Measurements from ENCODE around the gene RNF34.

RNF34 gene

GRCh38 chr12:121440768-121441167, 40.9 kb downstream of the RNF34 start:
- no peak for DNase-seq (ENCODE audit: low spot score)

GRCh38 chr12:121441555-121441954, 41.6 kb downstream of the RNF34 start:
- no peak for DNase-seq (ENCODE audit: low spot score)

GRCh38 chr12:121442028-121442948, 42.4 kb downstream of the RNF34 start:
- DNase-seq (ENCODE audit: low spot score), result no peak

GRCh38 chr12:121443193-121443870, 43.4 kb downstream of the RNF34 start:
- peak; percentile 79 for DNase-seq (ENCODE audit: low spot score)

GRCh38 chr12:121443911-121444841, 44.3 kb downstream of the RNF34 start:
- no peak for DNase-seq (ENCODE audit: low spot score)

- DNase-seq (ENCODE audit: low spot score), result peak; percentile 58
These were observed 44.9 kb downstream of the RNF34 start for GRCh38 chr12:121444842-121445202.

- DNase-seq (ENCODE audit: low spot score), result no peak
These were observed 46.8 kb downstream of the RNF34 start for GRCh38 chr12:121446750-121447149.

GRCh38 chr12:121448771-121449315, 48.9 kb downstream of the RNF34 start:
- no peak for DNase-seq (ENCODE audit: low spot score)

- DNase-seq (ENCODE audit: low spot score), result no peak
These were observed 52.0 kb downstream of the RNF34 start for GRCh38 chr12:121451961-121452339.

- DNase-seq (ENCODE audit: low spot score), result no peak
These were observed 52.5 kb downstream of the RNF34 start for GRCh38 chr12:121452340-121452984.

GRCh38 chr12:121452985-121453360, 53.1 kb downstream of the RNF34 start:
- DNase-seq (ENCODE audit: low spot score), result no peak

GRCh38 chr12:121453629-121454028, 53.7 kb downstream of the RNF34 start:
- no peak for DNase-seq (ENCODE audit: low spot score)

GRCh38 chr12:121454921-121455320, 55.0 kb downstream of the RNF34 start:
- DNase-seq (ENCODE audit: low spot score), result no peak

GRCh38 chr12:121455766-121456420, 56.0 kb downstream of the RNF34 start:
- DNase-seq (ENCODE audit: low spot score), result no peak

GRCh38 chr12:121456551-121456950, 56.6 kb downstream of the RNF34 start:
- DNase-seq (ENCODE audit: low spot score), result no peak

GRCh38 chr12:121461048-121461447, 61.1 kb downstream of the RNF34 start:
- no peak for DNase-seq (ENCODE audit: low spot score)

- no peak for DNase-seq (ENCODE audit: low spot score)
These were observed 64.4 kb downstream of the RNF34 start for GRCh38 chr12:121464331-121464730.

GRCh38 chr12:121465921-121466793, 66.2 kb downstream of the RNF34 start:
- DNase-seq (ENCODE audit: low spot score), result no peak

GRCh38 chr12:121466794-121467637, 67.1 kb downstream of the RNF34 start:
- peak; percentile 44 for DNase-seq (ENCODE audit: low spot score)

Measured in cerebellar cortex (tissue), 1 donor.